ENCODE measurements around the gene WAC.

DNA sequence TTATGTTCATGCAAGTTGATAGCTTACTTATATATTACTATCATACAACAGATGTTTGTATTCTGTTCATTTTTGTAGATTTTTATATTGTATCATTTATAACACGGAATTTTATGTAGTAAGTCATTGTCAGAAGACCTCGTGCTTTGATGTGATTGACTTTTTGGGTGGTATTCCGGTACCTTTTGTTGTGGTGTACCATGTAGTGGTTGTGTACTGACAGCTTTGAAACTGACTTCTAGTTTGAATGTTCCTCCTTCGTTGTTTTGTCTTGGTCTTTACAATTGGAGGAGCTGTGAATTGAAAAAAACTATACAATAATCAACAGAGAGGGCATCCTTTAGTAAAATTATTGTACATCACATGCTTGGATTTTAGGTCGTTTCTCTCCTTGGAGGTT lies 61.5 kb downstream of the WAC start:
- TF ChIP-seq, protein P1, sequence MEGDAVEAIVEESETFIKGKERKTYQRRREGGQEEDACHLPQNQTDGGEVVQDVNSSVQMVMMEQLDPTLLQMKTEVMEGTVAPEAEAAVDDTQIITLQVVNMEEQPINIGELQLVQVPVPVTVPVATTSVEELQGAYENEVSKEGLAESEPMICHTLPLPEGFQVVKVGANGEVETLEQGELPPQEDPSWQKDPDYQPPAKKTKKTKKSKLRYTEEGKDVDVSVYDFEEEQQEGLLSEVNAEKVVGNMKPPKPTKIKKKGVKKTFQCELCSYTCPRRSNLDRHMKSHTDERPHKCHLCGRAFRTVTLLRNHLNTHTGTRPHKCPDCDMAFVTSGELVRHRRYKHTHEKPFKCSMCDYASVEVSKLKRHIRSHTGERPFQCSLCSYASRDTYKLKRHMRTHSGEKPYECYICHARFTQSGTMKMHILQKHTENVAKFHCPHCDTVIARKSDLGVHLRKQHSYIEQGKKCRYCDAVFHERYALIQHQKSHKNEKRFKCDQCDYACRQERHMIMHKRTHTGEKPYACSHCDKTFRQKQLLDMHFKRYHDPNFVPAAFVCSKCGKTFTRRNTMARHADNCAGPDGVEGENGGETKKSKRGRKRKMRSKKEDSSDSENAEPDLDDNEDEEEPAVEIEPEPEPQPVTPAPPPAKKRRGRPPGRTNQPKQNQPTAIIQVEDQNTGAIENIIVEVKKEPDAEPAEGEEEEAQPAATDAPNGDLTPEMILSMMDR (IDR thresholded peaks at IDR 0.05) = no peak
- TF ChIP-seq POLR2A (IDR thresholded peaks at IDR 0.05) (no peak), EP300 (IDR thresholded peaks at IDR 0.05) (no peak)
